Skeletal muscle cell (primary cell): ENCODE measurements around the gene GABBR2.

ENCODE experiments used
- DNase-seq: peaks from one replicate; pipeline ENCODE4 v3.0.0-alpha.2; 2010; ENCODE audit warnings: low read depth
- H3K4me3 ChIP-seq: 2 replicates; pipeline ENCODE4 v1.5.1; 2011; ENCODE audit warnings: low read depth, mild to moderate bottlenecking, control low read depth, low read length, moderate library complexity

GABBR2 gene

DNA sequence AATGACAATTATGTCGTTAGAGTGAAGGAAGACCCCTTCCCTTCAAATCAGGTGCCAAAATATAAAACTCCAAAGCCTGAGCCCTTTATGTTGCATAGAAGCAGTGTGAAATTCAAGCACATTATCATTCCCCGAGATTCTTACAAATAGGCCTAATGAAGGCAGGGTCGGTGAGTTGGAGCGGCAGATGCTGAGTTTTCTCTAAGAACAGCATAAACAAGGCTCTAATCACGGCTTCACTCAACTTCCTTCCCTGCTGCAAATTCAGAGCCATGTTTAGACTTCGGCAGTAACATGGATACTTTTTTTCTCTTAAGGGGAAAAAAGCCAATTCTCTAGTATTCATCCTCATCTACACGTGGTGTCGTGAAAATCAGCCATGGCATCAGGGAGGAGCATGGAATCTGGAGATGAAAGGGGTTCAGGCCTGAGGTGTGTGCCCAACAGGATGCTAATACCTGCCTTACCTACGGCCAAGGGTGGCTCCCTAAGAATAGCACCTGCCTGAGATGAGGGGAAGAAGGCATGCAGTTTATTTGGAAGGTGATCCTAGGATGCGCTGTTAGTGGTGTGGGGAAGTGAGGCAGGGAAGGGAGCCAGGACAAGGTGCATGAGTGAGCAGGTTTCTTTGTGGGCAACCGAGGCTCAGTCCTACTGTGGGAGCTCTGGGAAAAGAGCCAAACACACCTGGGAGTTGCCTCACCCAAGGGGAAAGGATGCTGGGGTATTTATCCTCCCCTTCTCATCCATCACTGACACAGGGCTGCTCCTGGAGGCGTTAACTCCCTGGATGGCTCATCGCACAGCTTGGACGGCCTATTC, 306.5 kb downstream of the GABBR2 start:
- DNase-seq, result no peak
- no peak overlapping the region for H3K4me3 ChIP-seq

DNA sequence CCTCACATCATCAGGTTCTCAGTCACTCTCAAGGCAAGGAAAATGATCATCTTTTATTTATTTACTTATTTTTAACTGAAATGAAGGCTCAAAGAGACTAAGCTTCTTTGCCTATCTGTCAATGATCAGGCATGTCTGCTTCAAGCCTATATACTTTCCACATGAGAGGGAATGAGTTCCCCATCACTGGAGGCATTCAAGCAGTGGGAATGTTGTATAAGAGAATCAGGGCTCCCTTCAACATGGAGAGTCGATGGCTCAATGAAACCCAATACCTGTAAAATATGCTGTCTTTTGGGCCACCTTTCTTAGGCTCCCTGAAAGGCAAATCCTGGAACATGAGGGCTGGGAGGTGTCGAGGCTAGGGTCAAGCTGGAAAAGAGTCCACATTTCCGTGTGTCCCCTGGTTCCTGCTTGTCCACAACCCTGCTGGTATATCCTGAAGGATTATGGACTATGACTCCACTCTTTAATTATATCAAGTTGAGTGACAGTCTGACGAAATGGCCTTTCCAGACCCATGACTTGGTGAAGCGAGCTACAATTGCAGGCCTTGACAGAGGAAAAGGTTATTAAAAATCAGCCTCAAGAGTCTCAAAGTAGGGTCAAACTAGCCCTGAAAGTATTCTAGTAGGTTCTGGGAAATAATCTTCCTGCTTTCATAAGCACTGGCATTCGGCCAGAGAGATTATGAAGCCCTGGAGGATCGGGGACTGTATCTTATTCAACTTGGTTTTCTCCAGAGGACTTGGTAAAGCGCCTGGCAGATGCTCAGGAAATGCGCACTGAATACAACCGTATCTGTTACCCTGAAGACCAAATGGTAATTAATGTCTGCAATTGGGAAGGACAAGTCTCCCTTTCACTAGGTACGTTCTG, 307.4 kb downstream of the GABBR2 start:
- no peak for DNase-seq
- H3K4me3 ChIP-seq, result no peak overlapping the region

DNA sequence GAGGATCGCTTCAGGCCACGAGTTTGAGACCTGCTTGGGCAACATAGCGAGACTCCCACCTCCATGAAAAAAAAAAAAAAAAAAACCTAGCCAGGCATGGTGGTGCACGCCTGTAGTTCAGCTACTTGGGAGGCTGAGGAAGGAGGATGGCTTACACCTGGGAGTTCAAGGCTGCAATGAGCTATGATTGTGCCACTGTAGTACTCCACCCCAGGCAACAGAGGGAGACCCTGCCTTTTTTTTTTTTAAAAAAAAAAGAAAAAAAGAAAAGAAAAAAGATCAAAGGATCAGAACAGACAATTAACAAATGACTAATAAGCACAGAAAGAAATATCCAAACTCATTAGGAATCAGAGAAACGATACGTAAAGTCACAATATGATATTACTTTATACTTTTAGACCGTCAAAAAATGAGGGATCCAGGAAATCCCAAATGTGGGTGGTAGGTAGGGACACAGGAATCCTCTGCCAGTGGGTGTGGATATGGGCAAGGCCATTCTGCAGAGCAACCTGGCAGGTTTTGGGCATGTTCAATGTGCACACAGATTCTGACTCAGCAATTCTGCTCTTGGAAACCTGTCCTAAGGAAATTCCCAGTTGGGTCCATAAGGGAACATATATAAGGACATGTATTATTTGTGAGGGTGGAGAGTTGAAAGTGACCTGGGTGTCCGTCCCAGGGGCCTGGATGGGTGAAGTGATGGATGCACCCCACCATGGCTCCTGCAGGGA, 308.6 kb downstream of the GABBR2 start:
- DNase-seq, result no peak
- no peak overlapping the region for H3K4me3 ChIP-seq

DNA sequence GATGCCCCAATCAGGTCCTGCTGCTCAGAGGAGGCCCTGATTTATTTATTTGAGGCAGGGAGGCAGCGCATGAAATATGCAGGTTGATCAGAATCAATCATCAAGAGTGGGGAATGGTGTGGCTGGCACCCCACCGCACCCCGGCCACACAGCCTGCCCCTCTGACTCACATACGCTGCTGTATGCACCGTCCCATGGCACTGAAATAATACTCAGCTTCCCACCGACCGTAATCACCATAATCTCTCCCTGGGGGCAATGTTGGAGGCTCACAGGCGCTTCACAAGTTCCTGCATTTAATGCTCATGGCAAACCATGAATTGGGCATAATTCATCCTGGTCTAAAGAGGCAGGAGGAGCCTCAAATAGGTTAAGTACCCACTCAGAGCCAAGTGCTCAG, 312.1 kb downstream of the GABBR2 start:
- H3K4me3 ChIP-seq, result no peak overlapping the region
- DNase-seq, result no peak

GRCh38 chr9:98396236-98396635, 312.5 kb downstream of the GABBR2 start:
- no peak overlapping the region for H3K4me3 ChIP-seq
- DNase-seq, result no peak

DNA sequence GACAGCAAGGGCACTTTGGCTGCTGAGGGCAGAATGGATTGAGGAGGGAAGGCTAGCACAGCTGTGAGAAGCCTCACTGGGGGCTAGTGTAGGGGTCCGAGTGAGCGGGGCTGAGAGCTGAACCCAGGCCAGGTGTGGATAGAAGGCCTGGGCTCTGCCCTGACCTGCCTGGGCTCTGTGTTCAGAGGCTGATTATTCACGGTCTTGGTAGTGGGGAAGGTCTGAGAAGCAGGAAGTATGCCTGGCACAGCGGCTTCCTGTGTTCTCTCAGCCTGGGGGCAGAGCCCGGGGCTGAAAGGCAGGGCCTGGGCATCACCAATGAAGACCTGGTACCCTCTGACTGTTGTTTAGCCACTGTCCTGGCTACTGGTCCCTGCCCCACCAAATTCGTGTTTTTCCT, 316.9 kb downstream of the GABBR2 start:
- no peak for DNase-seq
- no peak overlapping the region for H3K4me3 ChIP-seq

- DNase-seq, result no peak
- H3K4me3 ChIP-seq, result no peak overlapping the region
Observed at GRCh38 chr9:98391406-98391805, 317.3 kb downstream of the GABBR2 start.

DNA sequence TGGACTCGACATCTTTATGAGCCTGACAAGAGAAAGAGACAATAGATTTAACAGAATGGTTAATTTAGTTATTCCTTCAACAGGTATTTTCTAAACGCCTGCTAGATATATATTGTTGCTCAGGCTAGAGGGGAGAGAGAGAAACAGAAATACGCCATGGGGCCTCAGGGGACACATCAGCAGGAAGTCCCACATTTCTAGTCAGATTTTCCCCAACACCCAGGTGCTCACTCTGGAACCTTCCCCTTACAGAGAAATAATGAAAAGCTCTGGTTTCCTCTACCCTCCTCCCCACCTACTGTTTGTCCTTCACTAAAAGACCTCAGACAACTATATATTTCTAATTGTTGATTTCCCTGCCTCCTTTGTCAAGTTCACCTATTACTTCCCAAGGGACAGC, 323.0 kb downstream of the GABBR2 start:
- DNase-seq, result no peak
- no peak overlapping the region for H3K4me3 ChIP-seq

GRCh38 chr9:98383758-98384157, 325.0 kb downstream of the GABBR2 start:
- H3K4me3 ChIP-seq, result no peak overlapping the region
- DNase-seq, result no peak

- no peak for DNase-seq
- H3K4me3 ChIP-seq, result no peak overlapping the region
Observed at GRCh38 chr9:98381311-98382103, 327.2 kb downstream of the GABBR2 start.

GRCh38 chr9:98380065-98380681, 328.6 kb downstream of the GABBR2 start:
- H3K4me3 ChIP-seq, result no peak overlapping the region
- DNase-seq, result no peak

GRCh38 chr9:98379572-98379971, 329.2 kb downstream of the GABBR2 start:
- H3K4me3 ChIP-seq, result no peak overlapping the region
- no peak for DNase-seq

- DNase-seq, result no peak
Observed at GRCh38 chr9:98378794-98379193, 329.9 kb downstream of the GABBR2 start.

GRCh38 chr9:98378206-98378780, 330.4 kb downstream of the GABBR2 start:
- DNase-seq, result no peak
- H3K4me3 ChIP-seq, result no peak overlapping the region

More at GRCh38 chr9:98378794-98379193, 329.9 kb downstream of the GABBR2 start:
- H3K4me3 ChIP-seq, result no peak overlapping the region

GRCh38 chr9:98375138-98375726, 333.5 kb downstream of the GABBR2 start:
- H3K4me3 ChIP-seq, result no peak overlapping the region
- peak; percentile 64 for DNase-seq

DNA sequence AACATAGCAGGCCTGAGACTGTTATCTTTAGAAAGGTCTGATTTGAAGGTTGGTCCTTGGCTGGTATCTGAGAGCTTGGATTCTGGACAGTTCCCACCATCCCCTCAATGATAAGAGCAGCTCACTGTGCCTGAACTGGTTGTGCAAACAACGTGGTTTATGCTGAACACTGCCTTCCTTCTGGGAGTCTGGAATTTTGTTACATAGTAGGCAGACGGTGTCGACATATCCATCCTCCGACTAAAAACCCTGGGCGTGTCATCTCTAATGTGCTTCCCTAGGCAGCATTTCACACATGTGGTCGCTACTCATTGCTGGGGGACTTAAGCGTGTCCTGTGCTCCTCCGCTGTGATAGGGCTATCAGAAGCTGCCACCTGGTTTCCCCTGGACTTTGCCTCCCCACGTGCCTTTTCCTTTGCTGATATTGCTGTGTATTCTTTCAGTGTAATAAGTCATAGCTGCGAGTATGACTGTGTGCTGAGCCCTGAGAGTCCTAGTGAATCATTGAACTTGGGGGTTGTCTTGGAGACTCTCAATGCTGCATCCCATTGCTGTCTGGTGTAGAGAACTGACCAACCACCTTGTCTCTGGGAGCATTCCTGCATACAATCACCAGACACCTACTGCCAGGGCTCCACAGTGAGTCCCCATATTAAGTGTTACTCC, 334.2 kb downstream of the GABBR2 start:
- DNase-seq, result peak; percentile 70

DNA sequence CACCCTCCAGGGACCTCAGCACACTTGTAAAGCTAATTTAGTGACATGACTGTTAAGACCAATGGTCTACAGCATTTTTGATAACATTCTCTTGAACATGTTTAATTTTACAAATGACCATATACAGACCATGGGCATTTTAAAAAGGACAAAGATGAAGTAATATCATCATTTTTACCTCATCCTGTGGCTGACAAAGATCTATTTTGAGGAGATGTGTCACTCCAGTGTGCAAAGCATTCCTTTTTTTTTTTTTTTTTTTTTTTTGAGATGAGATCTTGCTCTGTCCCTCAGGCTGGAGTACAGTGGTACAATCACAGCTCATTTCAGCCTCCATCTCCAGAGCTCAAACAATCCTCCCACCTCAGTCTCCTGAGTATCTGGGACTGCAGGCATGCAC, 335.1 kb downstream of the GABBR2 start:
- no peak for DNase-seq
- H3K4me3 ChIP-seq, result no peak overlapping the region

More for the DNA sequence above, 334.2 kb downstream of the GABBR2 start:
- H3K4me3 ChIP-seq, result no peak overlapping the region
